Karpas-422 (cell line): ENCODE measurements around the gene COL12A1. TPM values are rescaled to one million over a fixed set of nuclear protein-coding genes. Genes with fewer than 3 reads are reported as not detected.

Experiments used
- DNase-seq: peaks from one replicate; pipeline ENCODE4 v3.0.0-alpha.2; 2015
- H2AFZ ChIP-seq: fragments of 200-600 bp; sonication (generic); 2 replicates; pipeline ENCODE4 v1.6.1; 2014; ENCODE audit warnings: antibody characterized with exemption, low read length, mixed read lengths
- H3K27ac ChIP-seq: fragments of 200-600 bp; sonication (generic); 2 replicates; pipeline ENCODE4 v1.5.1; 2014; ENCODE audit warnings: mild to moderate bottlenecking, low read length, moderate library complexity
- H3K27me3 ChIP-seq: fragments of 200-600 bp; sonication (generic); 2 replicates; pipeline ENCODE4 v1.6.1; 2014; ENCODE audit warnings: low read length, mixed read lengths
- H3K36me3 ChIP-seq: fragments of 200-600 bp; sonication (generic); 2 replicates; pipeline ENCODE4 v1.6.1; 2014; ENCODE audit warnings: low read length, mixed read lengths; ENCODE audit not compliant: insufficient read depth
- H3K4me1 ChIP-seq: fragments of 200-600 bp; sonication (generic); 2 replicates; pipeline ENCODE4 v1.6.1; 2014; ENCODE audit warnings: mild to moderate bottlenecking, low read length, mixed read lengths
- H3K4me2 ChIP-seq: fragments of 200-600 bp; sonication (generic); 2 replicates; pipeline ENCODE4 v1.6.1; 2014; ENCODE audit warnings: low read length, low read depth, mild to moderate bottlenecking; ENCODE audit not compliant: poor library complexity, severe bottlenecking
- H3K4me3 ChIP-seq: fragments of 200-600 bp; sonication (generic); 2 replicates; pipeline ENCODE4 v1.5.1; 2014; ENCODE audit warnings: mild to moderate bottlenecking, antibody characterized with exemption, low read length, mixed read lengths
- H3K79me2 ChIP-seq: fragments of 200-600 bp; sonication (generic); 2 replicates; pipeline ENCODE4 v1.6.1; 2014; ENCODE audit warnings: mild to moderate bottlenecking, low read length, mixed read lengths
- H3K9ac ChIP-seq: fragments of 200-600 bp; sonication (generic); 2 replicates; pipeline ENCODE4 v1.6.0; 2014; ENCODE audit warnings: low read length
- H3K9me2 ChIP-seq: fragments of 200-600 bp; sonication (generic), shearing (Covaris generic); replicated peaks from 2 replicates; pipeline ENCODE4 v1.6.0; 2014; ENCODE audit warnings: mild to moderate bottlenecking, low read length, moderate library complexity; ENCODE audit not compliant: insufficient read depth
- H3K9me3 ChIP-seq: fragments of 300-700, 200-600 bp; sonication (generic); 2 replicates; pipeline ENCODE4 v1.6.1; 2014; ENCODE audit warnings: low read length, mixed read lengths
- H4K20me1 ChIP-seq: fragments of 200-600 bp; sonication (generic); 2 replicates; pipeline ENCODE4 v1.6.1; 2014; ENCODE audit warnings: mild to moderate bottlenecking, antibody characterized with exemption, low read length, low read depth; ENCODE audit not compliant: insufficient read depth
- total RNA-seq: library from RNA; depleted of rRNA; stranded (reverse); fragments of >200 nt; shearing (Covaris generic); gene quantifications from 2 replicates; pipeline ENCODE4 v1.2.3, GENCODE V29; 2014; ENCODE audit warnings: low replicate concordance

Gene COL12A1
- total RNA-seq, 1 experiment from 2014 or later, result not detected

DNA sequence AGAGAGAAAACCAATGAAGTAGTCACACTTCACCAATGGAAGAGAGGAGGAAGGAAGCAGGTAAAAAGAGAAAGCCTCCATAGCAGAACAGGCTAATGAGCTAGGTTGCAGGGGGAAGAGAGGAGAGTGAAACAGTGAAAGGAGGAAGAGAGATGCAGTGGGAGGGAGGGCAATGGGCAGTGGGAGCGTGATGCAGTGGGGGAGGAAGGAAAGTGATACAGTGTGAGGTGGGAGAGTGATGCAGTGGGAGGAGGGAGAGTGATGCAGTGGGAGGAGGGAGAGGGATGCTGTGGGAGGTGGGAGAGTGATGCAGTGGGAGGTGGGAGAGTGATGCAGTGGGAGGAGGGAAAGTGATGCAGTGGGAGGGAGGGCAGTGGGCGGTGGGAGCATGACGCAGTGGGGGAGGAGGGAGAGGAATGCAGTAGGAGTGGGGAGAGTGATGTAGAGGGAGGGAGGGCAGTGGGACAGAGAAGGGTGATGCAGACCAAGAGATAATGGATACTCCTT, 29.7 kb downstream of the COL12A1 start:
- Histone ChIP-seq H2AFZ (no peak overlapping the region), H3K4me1 (no peaks in the 10 kb centered on the region), H3K9me3 (no peaks in the 10 kb centered on the region), H3K9ac (no peak overlapping the region), H3K9me2 (no peaks in the 10 kb centered on the region), H3K79me2 (no peaks in the 10 kb centered on the region), H3K27me3 (no peaks in the 10 kb centered on the region), H4K20me1 (no peaks in the 10 kb centered on the region), H3K36me3 (no peaks in the 10 kb centered on the region), H3K27ac (no peak overlapping the region), H3K4me3 (no peak overlapping the region), H3K4me2 (no peak overlapping the region)
- DNase-seq, result no peak

DNA sequence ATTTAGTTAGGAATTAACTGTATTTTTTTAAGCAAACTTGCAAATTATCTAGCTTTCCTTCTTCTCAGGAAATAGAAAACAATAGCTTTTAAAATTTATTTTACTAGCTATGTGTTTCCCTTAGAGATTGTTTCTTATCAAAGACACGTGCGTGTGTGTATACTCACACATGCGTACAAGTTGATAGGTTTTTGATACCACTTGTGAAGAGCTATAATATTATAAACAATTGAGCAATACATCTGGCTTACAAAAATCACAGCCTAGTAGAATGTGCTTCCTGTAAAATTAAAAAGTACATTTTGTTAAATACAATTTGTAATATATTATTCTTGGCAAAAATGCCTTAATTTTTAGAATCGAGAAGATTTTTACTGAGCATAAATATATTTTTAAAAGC, 33.9 kb downstream of the COL12A1 start:
- H3K4me2 ChIP-seq, result no peak overlapping the region
- no peak overlapping the region for H3K4me3 ChIP-seq
- H3K36me3 ChIP-seq, result no peaks in the 10 kb centered on the region
- H2AFZ ChIP-seq, result no peak overlapping the region
- H3K9me2 ChIP-seq, result no peaks in the 10 kb centered on the region
- no peak overlapping the region for H3K27ac ChIP-seq
- no peaks in the 10 kb centered on the region for H3K4me1 ChIP-seq
- H3K79me2 ChIP-seq, result no peaks in the 10 kb centered on the region
- H3K9ac ChIP-seq, result no peak overlapping the region
- no peaks in the 10 kb centered on the region for H4K20me1 ChIP-seq
- no peak for DNase-seq
- no peaks in the 10 kb centered on the region for H3K9me3 ChIP-seq
- no peaks in the 10 kb centered on the region for H3K27me3 ChIP-seq

DNA sequence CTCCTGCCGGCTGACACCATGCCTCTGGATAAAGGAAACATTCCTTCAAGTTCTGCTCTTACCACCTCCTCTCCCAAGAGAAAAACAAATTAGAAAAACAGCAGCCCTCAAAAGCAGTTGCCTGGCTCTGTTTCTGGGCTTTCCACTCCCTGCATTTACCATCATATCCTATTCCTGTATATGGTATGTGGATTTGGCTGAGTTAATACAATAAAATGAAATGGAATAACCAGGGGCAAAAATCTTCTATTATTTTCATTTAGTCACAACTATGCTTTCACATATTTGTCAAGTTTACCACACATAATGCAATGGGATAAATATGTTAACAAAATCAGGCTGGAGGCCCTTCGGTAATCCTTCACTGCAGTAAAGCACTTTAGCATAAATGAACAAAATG, 34.3 kb downstream of the COL12A1 start:
- Histone ChIP-seq H3K27me3 (no peaks in the 10 kb centered on the region), H3K9ac (no peak overlapping the region), H3K9me2 (no peaks in the 10 kb centered on the region), H3K79me2 (no peaks in the 10 kb centered on the region), H3K4me1 (no peaks in the 10 kb centered on the region), H3K36me3 (no peaks in the 10 kb centered on the region), H3K27ac (no peak overlapping the region), H2AFZ (no peak overlapping the region), H3K4me3 (no peak overlapping the region), H3K9me3 (no peaks in the 10 kb centered on the region), H4K20me1 (no peaks in the 10 kb centered on the region), H3K4me2 (no peak overlapping the region)
- no peak for DNase-seq

DNA sequence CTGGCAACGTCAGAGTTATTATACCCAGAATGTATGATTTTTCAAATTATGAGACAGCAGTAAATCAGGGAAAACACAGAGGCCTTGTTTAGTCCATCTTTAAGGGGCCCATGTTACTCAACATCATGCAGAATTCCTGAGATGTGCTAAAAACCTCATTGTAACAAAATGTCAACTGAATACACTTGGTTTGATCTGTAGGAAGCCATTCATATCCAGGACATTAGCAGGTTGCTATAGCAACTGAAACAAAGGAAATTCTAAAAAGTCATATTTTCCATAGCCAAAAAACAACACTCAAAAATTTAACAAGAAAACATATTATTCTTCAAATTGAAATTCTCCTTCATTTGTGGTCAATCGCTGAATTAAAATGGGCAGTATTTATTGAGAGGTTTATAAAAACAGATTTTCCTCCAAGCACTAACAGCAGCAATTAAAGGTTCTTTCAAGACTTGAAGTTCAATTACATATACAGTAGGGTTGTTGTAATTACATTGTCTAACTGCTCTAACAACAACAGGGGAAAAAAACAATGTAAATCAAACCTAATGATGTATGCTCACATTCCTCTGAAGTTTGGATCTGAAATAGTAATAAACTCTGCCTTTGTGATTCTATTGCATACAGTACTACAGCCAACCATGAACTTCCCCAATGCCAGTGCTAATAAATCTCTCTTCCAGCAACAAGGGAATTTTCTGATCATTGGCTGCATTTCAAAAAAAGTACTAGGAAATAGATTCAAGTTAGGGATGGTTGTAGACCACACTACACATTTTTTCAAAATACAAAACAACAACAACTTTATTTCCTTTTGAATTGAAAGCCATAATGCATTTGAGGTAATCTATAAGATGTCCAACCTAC, 34.9 kb downstream of the COL12A1 start:
- Histone ChIP-seq H3K4me3 (no peak overlapping the region), H3K9me2 (no peaks in the 10 kb centered on the region), H3K27ac (no peak overlapping the region), H3K79me2 (no peaks in the 10 kb centered on the region), H3K4me1 (no peaks in the 10 kb centered on the region), H4K20me1 (no peaks in the 10 kb centered on the region), H3K9me3 (no peaks in the 10 kb centered on the region), H3K36me3 (no peaks in the 10 kb centered on the region), H3K27me3 (no peaks in the 10 kb centered on the region), H3K4me2 (no peak overlapping the region), H3K9ac (no peak overlapping the region), H2AFZ (no peak overlapping the region)
- no peak for DNase-seq

DNA sequence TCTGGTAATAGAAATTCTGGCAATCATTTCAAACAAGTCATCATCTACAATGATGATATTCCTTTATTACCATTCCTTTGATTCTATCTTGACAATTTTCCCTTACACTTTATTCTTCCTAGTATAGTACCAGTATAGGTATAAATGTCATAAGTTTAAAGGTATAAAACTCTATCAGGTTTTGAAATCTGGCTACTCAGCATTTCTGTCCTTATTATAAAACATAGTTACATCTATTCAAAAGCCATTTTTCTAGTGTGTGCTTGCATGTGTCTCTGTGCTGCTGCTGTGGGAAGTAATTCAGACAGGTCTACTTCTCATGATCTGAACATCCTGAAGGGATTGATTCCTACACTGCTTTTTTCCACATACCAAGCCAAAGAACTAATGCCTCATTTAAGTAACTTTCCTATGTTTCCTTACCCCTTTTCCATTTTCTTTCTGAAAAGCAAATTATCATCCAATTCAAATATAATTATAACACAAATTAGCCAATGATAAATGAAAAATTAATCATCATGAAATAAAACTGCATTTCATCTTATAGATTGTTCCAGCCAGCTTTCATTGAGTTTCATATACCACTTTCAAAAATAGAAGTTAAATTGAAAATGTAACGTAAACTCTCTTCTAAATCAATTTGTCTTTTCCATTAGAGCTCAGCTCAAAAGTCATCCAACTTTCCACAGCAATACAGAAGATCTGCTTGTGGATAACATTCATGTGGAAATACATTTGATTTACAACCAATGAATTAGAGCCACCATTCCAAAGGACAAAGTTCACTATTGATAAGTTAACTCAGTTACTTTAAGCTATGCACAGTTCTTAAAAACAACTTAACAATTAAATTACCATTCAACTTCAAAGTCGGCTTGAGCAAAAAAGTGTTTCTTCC, 35.9 kb downstream of the COL12A1 start:
- Histone ChIP-seq H3K36me3 (no peaks in the 10 kb centered on the region), H3K27ac (no peak overlapping the region), H3K4me1 (no peaks in the 10 kb centered on the region), H3K79me2 (no peaks in the 10 kb centered on the region), H2AFZ (no peak overlapping the region), H3K27me3 (no peaks in the 10 kb centered on the region), H3K4me3 (no peak overlapping the region), H4K20me1 (no peaks in the 10 kb centered on the region), H3K4me2 (no peak overlapping the region), H3K9me3 (no peaks in the 10 kb centered on the region), H3K9ac (no peak overlapping the region), H3K9me2 (no peaks in the 10 kb centered on the region)
- no peak for DNase-seq

DNA sequence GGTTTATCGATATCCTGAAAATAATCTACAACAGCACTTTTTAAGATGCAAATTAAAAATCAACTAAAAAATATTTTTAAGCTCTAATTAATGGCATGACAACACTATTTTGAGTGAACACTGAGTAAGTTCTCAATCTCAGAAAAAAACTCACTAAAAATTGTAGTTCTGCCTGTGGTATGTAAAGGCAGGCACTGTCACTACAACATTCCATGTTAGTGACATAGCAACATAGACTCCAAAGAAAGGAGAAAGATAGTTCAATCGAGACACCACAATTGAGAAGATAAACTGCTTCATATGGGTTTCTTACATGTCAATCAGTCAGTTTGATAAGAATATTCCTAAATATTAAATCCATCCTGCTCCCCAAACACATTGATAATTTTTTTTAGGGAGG, 38.0 kb downstream of the COL12A1 start:
- H3K27ac ChIP-seq, result no peak overlapping the region
- H2AFZ ChIP-seq, result no peak overlapping the region
- no peaks in the 10 kb centered on the region for H3K4me1 ChIP-seq
- H3K9ac ChIP-seq, result no peak overlapping the region
- no peaks in the 10 kb centered on the region for H3K36me3 ChIP-seq
- no peaks in the 10 kb centered on the region for H3K9me2 ChIP-seq
- no peak overlapping the region for H3K4me2 ChIP-seq
- no peaks in the 10 kb centered on the region for H3K27me3 ChIP-seq
- DNase-seq, result no peak
- H3K4me3 ChIP-seq, result no peak overlapping the region
- no peaks in the 10 kb centered on the region for H4K20me1 ChIP-seq
- no peaks in the 10 kb centered on the region for H3K79me2 ChIP-seq
- no peaks in the 10 kb centered on the region for H3K9me3 ChIP-seq

DNA sequence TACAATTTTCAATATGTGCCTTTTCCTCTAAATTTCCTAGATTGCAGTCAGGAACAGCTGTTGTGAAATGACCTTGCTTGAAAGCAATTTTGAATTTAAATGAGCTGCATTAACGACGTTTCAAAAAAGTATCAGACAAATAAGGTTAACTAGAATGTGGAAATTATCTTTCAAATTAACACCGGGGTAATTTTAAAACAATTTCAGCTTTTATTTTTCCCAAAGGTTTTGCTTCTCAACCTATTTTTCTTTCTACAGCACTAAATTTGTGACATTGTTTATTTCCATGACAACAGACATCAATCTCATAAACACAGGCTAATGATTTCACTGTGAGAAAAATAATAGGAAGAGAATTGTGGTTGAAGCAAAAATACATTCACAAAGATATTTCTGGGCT, 38.5 kb downstream of the COL12A1 start:
- H3K4me3 ChIP-seq, result no peak overlapping the region
- H3K27me3 ChIP-seq, result no peaks in the 10 kb centered on the region
- H3K9ac ChIP-seq, result no peak overlapping the region
- no peaks in the 10 kb centered on the region for H3K9me3 ChIP-seq
- no peaks in the 10 kb centered on the region for H3K36me3 ChIP-seq
- H3K9me2 ChIP-seq, result no peaks in the 10 kb centered on the region
- no peak for DNase-seq
- H3K79me2 ChIP-seq, result no peaks in the 10 kb centered on the region
- no peak overlapping the region for H2AFZ ChIP-seq
- H3K4me1 ChIP-seq, result no peaks in the 10 kb centered on the region
- no peaks in the 10 kb centered on the region for H4K20me1 ChIP-seq
- no peak overlapping the region for H3K27ac ChIP-seq
- no peak overlapping the region for H3K4me2 ChIP-seq

DNA sequence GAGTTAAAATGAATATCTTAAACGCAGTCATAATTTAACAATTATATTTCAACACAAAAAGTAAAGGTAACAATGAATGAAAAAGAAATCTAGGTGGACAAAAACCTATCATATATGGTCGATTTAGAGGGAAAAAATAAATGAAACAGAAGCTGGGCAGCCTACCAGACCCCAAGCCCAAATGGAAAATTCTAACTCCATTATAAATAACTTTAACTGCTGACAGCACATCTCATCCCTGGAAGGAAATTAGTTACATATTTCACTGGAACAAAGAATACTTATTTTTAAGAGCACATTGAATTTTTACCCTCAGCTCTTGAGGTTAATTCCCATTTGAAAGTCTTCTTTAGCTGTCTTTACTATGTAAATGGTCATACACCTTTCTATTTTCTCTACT, 39.1 kb downstream of the COL12A1 start:
- H4K20me1 ChIP-seq, result no peaks in the 10 kb centered on the region
- H3K9me3 ChIP-seq, result no peaks in the 10 kb centered on the region
- no peaks in the 10 kb centered on the region for H3K9me2 ChIP-seq
- no peaks in the 10 kb centered on the region for H3K79me2 ChIP-seq
- H2AFZ ChIP-seq, result no peak overlapping the region
- no peaks in the 10 kb centered on the region for H3K36me3 ChIP-seq
- H3K4me2 ChIP-seq, result no peak overlapping the region
- H3K4me1 ChIP-seq, result no peaks in the 10 kb centered on the region
- no peak overlapping the region for H3K9ac ChIP-seq
- no peak for DNase-seq
- no peaks in the 10 kb centered on the region for H3K27me3 ChIP-seq
- no peak overlapping the region for H3K4me3 ChIP-seq
- H3K27ac ChIP-seq, result no peak overlapping the region
